Measurements from ENCODE around the gene KIAA1217.

KIAA1217 gene

DNA sequence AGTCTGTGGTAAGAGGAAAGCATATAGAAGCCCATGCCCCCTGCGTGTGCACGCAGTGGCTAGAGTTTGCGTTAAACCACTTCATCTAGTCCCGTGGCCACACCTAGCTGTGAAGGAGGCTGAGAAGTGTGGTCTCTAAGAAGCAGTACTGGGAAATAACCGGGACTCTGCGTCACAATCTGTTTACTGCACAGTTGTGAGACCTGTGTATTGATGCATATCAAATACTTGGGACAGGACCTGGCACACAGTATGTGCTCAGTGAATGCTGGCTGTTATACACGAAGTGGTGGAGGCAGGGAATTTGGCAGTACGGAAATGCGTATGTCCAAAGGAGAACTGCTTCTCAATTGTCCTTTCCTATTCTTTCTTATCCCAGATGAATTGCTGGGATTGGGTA is 365.2 kb downstream of the KIAA1217 start:
- Histone ChIP-seq H3K4me3 (ENCODE audit: low read length) (no peak overlapping the region), H3K9ac (ENCODE audit: low read depth, low read length) (no peak overlapping the region), H3K27me3 (ENCODE audit: insufficient read depth, low read length) (no peaks in the 10 kb centered on the region), H3K9me3 (ENCODE audit: insufficient read depth, low read depth, low read length) (no peaks in the 10 kb centered on the region), H3K27ac (ENCODE audit: low read length) (no peak overlapping the region), H3K36me3 (ENCODE audit: insufficient read depth, low read depth, low read length) (no peaks in the 10 kb centered on the region), H3K4me1 (ENCODE audit: insufficient read depth, low read length) (no peaks in the 10 kb centered on the region)

DNA sequence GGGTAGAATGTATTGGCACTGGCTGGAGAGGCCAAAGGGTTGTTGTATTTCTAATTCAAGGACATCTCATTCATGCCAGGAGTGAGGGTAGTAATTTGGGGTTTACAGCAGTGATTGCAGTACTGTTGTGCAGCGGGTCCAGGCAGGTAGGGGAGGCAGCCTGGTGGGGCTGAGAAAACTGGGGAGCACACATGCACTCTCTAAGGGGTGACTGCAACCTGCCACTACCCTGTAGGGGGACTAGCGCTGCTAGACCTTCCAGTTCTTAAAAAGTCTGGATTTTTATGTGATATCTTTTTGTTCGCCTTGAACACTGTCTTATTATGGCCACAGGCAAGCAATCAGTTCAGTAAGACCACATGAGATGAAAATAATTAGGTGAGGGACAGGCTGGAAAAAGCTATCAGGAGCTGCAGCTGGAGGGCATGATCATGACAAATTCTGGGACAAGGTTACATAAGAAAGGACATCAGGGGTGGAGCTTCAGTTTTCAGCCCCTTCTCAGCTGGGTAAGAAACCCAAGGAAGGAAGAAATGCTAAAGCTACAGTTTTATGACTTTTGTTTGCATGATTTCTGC is 365.7 kb downstream of the KIAA1217 start:
- Histone ChIP-seq H3K27ac (ENCODE audit: low read length) (no peak overlapping the region), H3K4me1 (ENCODE audit: insufficient read depth, low read length) (no peaks in the 10 kb centered on the region), H3K36me3 (ENCODE audit: insufficient read depth, low read depth, low read length) (no peaks in the 10 kb centered on the region)

DNA sequence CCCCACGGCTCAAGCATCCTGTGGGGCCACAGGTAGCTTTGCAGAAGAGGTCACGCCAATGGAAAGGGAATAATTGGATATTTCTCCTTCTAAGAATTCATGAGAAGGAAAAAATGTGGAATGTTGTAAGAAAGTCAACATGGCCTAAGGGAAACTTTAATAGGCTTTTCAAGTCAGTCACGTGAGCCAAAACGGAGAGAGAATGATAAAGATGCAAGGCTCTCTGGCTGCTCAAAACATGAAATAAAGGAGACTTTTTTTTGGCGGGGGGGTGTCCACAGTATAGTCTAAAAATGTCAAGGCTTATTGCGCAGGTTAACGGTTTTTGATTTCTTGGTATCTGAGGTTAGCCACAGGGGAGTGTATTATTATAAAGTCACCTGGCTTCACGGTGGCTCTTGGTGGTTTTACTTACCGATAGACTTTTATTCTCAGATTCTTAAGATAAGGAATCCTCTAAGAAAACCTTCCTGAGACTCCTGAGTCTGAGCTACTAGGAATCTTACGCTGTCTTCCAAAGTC is 366.6 kb downstream of the KIAA1217 start:
- Histone ChIP-seq H3K4me1 (ENCODE audit: insufficient read depth, low read length) (peaks cover 5% of the 10 kb centered on the region; the same call in 1 of the 2 replicates), H3K27ac (ENCODE audit: low read length) (no peak overlapping the region), H3K27me3 (ENCODE audit: insufficient read depth, low read length) (no peaks in the 10 kb centered on the region), H3K9ac (ENCODE audit: low read depth, low read length) (no peak overlapping the region), H3K4me3 (ENCODE audit: low read length) (no peak overlapping the region), H3K9me3 (ENCODE audit: insufficient read depth, low read depth, low read length) (no peaks in the 10 kb centered on the region), H3K36me3 (ENCODE audit: insufficient read depth, low read depth, low read length) (no peaks in the 10 kb centered on the region)

More for the DNA sequence above, 365.7 kb downstream of the KIAA1217 start:
- H3K9ac ChIP-seq (ENCODE audit: low read depth, low read length) = no peak overlapping the region
- H3K4me3 ChIP-seq (ENCODE audit: low read length) = no peak overlapping the region
- no peaks in the 10 kb centered on the region for H3K27me3 ChIP-seq (ENCODE audit: insufficient read depth, low read length)
- H3K9me3 ChIP-seq (ENCODE audit: insufficient read depth, low read depth, low read length) = no peaks in the 10 kb centered on the region

DNA sequence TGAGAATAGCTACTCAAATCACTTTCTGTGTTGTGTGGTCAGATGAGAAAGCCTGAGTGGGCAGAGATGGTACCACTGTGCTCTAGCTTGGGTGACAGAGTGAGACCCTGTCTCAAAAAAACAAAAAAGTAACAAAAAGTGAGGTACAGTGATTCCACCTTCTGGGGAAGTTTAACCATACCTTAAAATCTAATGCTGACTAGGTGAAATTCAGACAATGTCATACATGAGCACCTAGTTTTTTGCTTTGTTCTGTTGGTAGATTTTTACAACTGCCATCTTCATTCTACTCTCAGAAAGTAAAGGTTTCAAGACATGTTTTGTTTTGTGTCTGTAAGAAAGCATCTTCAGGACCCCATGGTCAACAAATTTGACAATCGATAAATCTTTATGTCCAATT is 370.5 kb downstream of the KIAA1217 start:
- no peaks in the 10 kb centered on the region for H3K27me3 ChIP-seq (ENCODE audit: insufficient read depth, low read length)
- peaks cover 6% of the 10 kb centered on the region; the same call in 1 of the 2 replicates for H3K36me3 ChIP-seq (ENCODE audit: insufficient read depth, low read depth, low read length)
- no peak overlapping the region for H3K9ac ChIP-seq (ENCODE audit: low read depth, low read length)
- H3K4me1 ChIP-seq (ENCODE audit: insufficient read depth, low read length) = peaks cover 5% of the 10 kb centered on the region; the same call in 1 of the 2 replicates
- no peaks in the 10 kb centered on the region for H3K9me3 ChIP-seq (ENCODE audit: insufficient read depth, low read depth, low read length)
- H3K27ac ChIP-seq (ENCODE audit: low read length) = no peak overlapping the region
- no peak overlapping the region for H3K4me3 ChIP-seq (ENCODE audit: low read length)

DNA sequence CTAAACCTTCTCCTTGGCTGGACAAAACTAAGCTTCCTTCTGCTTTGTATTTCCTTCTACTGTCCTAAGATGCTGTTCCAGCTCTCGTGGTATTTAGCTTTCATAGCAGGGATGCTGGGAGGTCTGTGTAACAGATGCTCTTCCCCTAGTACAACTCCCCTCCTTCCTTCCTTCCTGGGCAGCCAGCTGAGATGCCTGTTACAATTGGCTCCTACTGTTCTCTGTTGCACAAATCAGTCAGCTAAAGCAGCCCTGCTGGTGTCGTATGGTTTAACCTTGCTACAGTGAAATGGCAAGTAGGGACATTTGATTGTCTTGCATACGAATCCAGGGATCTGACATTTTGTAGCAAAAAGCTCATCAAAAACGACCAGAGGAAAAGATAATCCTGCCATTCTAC is 371.0 kb downstream of the KIAA1217 start:
- H3K27me3 ChIP-seq (ENCODE audit: insufficient read depth, low read length) = no peaks in the 10 kb centered on the region
- H3K27ac ChIP-seq (ENCODE audit: low read length) = no peak overlapping the region
- no peak overlapping the region for H3K4me3 ChIP-seq (ENCODE audit: low read length)
- peaks cover 5% of the 10 kb centered on the region; the same call in 1 of the 2 replicates for H3K4me1 ChIP-seq (ENCODE audit: insufficient read depth, low read length)
- H3K9me3 ChIP-seq (ENCODE audit: insufficient read depth, low read depth, low read length) = no peaks in the 10 kb centered on the region
- peaks cover 6% of the 10 kb centered on the region; the same call in 1 of the 2 replicates for H3K36me3 ChIP-seq (ENCODE audit: insufficient read depth, low read depth, low read length)
- no peak overlapping the region for H3K9ac ChIP-seq (ENCODE audit: low read depth, low read length)

DNA sequence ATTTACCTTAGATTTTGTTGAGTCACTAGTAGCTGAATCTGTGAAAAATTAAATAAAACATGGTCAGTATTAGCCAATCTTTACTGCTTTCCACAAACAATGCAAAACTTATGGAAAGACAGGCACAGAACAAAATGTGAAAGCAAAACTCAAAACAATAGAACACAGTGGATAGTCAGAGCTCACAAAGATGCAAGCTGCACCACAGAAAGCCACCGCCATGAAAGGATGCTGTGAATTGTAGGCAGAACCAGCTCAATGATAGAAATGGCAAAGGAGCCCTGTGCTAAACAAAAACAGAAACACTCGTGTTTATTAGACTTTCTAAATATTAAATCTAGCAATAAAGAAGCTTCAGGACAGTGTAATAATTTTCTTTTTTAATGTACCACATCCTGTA is 380.3 kb downstream of the KIAA1217 start:
- H3K9ac ChIP-seq (ENCODE audit: low read depth, low read length) = no peak overlapping the region
- no peak overlapping the region for H3K27ac ChIP-seq (ENCODE audit: low read length)
- no peak overlapping the region for H3K4me3 ChIP-seq (ENCODE audit: low read length)
- H3K9me3 ChIP-seq (ENCODE audit: insufficient read depth, low read depth, low read length) = no peaks in the 10 kb centered on the region
- H3K27me3 ChIP-seq (ENCODE audit: insufficient read depth, low read length) = no peaks in the 10 kb centered on the region
- H3K4me1 ChIP-seq (ENCODE audit: insufficient read depth, low read length) = no peaks in the 10 kb centered on the region
- H3K36me3 ChIP-seq (ENCODE audit: insufficient read depth, low read depth, low read length) = peaks cover 84% of the 10 kb centered on the region

DNA sequence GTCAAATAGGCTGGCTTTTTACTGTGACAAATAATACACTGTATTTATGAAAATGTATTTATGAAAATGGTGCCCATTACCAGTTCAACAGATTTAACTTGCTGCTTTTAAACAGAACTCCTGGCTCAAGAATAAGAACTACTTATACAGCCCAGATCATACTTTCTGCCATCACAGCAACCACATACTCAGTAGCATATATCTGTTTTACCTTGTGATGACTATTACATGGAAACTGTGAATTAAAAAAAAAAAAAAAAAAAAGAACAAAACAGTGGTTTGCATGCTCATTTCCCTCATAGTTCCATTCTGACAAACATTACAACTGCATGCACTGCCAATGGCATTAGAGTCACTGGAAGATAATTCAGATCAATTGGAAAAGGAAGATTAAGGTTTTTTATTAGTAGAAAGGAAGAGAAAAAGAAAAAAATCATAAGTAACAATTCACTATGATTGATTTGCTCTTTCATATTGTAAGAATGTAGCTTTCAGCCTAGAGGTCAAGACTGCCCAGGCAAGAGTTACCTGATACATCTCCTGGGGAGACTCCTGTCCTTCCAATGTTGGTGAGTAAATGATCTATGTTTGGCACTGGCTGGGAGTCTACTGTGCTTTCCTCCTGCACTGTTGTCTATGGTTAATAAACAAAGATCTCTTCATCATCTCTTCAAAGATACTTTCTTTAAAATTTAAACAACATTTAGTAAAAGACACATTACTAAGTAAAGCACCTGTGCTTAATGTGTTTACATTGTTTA is 381.9 kb downstream of the KIAA1217 start:
- Histone ChIP-seq H3K27me3 (ENCODE audit: insufficient read depth, low read length) (no peaks in the 10 kb centered on the region), H3K9me3 (ENCODE audit: insufficient read depth, low read depth, low read length) (no peaks in the 10 kb centered on the region), H3K9ac (ENCODE audit: low read depth, low read length) (no peak overlapping the region), H3K4me1 (ENCODE audit: insufficient read depth, low read length) (no peaks in the 10 kb centered on the region; the same call in 1 of the 2 replicates), H3K4me3 (ENCODE audit: low read length) (no peak overlapping the region), H3K36me3 (ENCODE audit: insufficient read depth, low read depth, low read length) (peaks cover 98% of the 10 kb centered on the region), H3K27ac (ENCODE audit: low read length) (no peak overlapping the region)

DNA sequence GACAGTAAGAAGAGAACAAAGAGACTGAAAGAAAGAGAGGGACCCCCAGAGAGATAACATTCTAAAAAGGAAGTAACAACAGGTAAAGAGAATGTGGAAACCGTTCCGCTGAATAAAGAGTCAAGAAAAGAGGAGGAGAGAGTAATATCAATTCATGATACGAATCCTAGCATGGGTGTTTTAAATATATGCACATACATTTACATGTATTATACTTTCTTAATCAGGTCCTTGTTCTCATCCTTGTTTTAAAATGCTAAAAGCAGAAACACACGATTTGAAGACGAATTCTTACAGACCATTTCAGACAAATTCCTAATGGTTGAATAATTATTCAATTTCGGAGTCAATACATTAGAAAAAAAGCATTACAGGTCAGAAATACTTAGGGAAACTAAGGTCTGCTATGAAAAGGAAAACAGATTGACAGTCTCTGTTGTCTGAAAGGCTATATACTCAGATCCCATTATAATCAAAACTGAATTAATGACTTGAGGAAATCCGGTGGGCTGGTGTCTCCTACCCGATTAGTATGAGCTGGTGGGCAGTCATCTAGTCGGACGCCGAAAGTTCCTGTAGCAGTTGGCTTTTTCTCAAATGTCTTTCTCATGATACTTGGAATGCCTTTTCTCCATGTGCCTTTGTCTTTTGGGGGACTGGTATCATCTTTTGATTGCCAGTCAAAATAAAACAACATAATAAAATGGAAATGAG is 387.4 kb downstream of the KIAA1217 start:
- Histone ChIP-seq H3K9me3 (ENCODE audit: insufficient read depth, low read depth, low read length) (no peaks in the 10 kb centered on the region), H3K27ac (ENCODE audit: low read length) (no peak overlapping the region), H3K27me3 (ENCODE audit: insufficient read depth, low read length) (no peaks in the 10 kb centered on the region), H3K4me3 (ENCODE audit: low read length) (no peak overlapping the region), H3K36me3 (ENCODE audit: insufficient read depth, low read depth, low read length) (peaks cover 95% of the 10 kb centered on the region), H3K4me1 (ENCODE audit: insufficient read depth, low read length) (peaks cover 6% of the 10 kb centered on the region; the same call in 1 of the 2 replicates), H3K9ac (ENCODE audit: low read depth, low read length) (no peak overlapping the region)

DNA sequence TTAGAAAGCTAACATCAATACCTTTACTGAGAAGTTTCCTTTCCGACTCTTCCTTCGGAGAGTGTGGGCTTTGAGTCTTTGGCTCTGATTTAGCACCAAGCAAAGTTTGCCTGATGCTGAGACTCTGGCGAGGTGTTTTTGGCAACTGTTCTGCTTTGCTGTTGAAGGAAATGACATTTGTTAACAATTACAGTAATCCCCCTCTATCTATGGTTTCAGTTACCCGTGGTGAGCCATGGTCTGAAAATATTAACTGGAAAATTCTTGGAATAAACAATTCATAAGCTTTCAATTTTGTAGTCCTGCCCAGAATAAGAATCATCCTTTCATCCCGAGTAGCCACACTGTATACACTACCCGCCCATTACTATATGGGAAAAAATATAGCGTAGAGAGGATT is 388.5 kb downstream of the KIAA1217 start:
- H3K27me3 ChIP-seq (ENCODE audit: insufficient read depth, low read length) = no peaks in the 10 kb centered on the region
- no peak overlapping the region for H3K4me3 ChIP-seq (ENCODE audit: low read length)
- peaks cover 6% of the 10 kb centered on the region; the same call in 1 of the 2 replicates for H3K4me1 ChIP-seq (ENCODE audit: insufficient read depth, low read length)
- no peak overlapping the region for H3K9ac ChIP-seq (ENCODE audit: low read depth, low read length)
- peaks cover 90% of the 10 kb centered on the region for H3K36me3 ChIP-seq (ENCODE audit: insufficient read depth, low read depth, low read length)
- H3K27ac ChIP-seq (ENCODE audit: low read length) = no peak overlapping the region
- no peaks in the 10 kb centered on the region for H3K9me3 ChIP-seq (ENCODE audit: insufficient read depth, low read depth, low read length)

Measured in iPS-20b (cell line).